GM12878 (cell line): ENCODE results near the gene RGS6. TPM values are rescaled to one million over a fixed set of nuclear protein-coding genes. Genes with fewer than 3 reads are reported as not detected.

ENCODE experiments used
- BMI1 ChIP-seq: fragments of 450-650 bp; IDR thresholded peaks from 2 replicates; pipeline ENCODE4 v1.6.1; 2016; ENCODE audit warnings: mild to moderate bottlenecking, moderate library complexity, borderline replicate concordance
- CUX1 ChIP-seq: IDR thresholded peaks from 2 replicates; pipeline ENCODE4 v1.6.1; 2012; ENCODE audit warnings: improper control_type of control experiment, low read depth, low read length; ENCODE audit not compliant: insufficient replicate concordance
- EED ChIP-seq: sonication (generic); IDR thresholded peaks from 2 replicates; pipeline ENCODE4 v1.6.1; 2016; ENCODE audit warnings: antibody characterized with exemption, low read depth
- ELK1 ChIP-seq: IDR thresholded peaks from 2 replicates; pipeline ENCODE4 v1.6.1; 2012; ENCODE audit warnings: low read depth, low read length, improper control_type of control experiment
- EP300 ChIP-seq, 2 experiments: fragments of 150-350 bp in 1 of 2; IDR thresholded peaks; 2 replicates each; pipeline ENCODE4 v1.6.1; 2011 to 2012; ENCODE audit warnings: low read depth in 2 of 2, low read length in 2 of 2, borderline replicate concordance in 1 of 2, improper control_type of control experiment in 1 of 2, inconsistent platforms in 1 of 2; ENCODE audit not compliant: control insufficient read depth in 1 of 2
- MAX ChIP-seq: IDR thresholded peaks from 2 replicates; pipeline ENCODE4 v1.6.1; 2012; ENCODE audit warnings: low read depth, low read length, improper control_type of control experiment
- MTA2 ChIP-seq: fragments of 450-650 bp; IDR thresholded peaks from 2 replicates; pipeline ENCODE4 v1.6.1; 2016; ENCODE audit warnings: low read depth, mild to moderate bottlenecking, moderate library complexity
- MYB ChIP-seq: fragments of 150-350 bp; IDR thresholded peaks from 2 replicates; pipeline ENCODE4 v1.6.1; 2014; ENCODE audit warnings: mild to moderate bottlenecking, low read depth, low read length, borderline replicate concordance
- NFIC ChIP-seq: IDR thresholded peaks from 2 replicates; pipeline ENCODE4 v1.6.1; 2012; ENCODE audit warnings: low read depth, mild to moderate bottlenecking, inconsistent platforms, low read length, moderate library complexity
- NRF1 ChIP-seq: conservative IDR thresholded peaks from 2 replicates; pipeline ENCODE4 v1.6.1; 2011; ENCODE audit warnings: mild to moderate bottlenecking, low read depth, low read length, improper control_type of control experiment
- POLR2AphosphoS5 ChIP-seq: IDR thresholded peaks from 2 replicates; pipeline ENCODE4 v1.6.1; 2011; ENCODE audit warnings: mild to moderate bottlenecking, low read length, inconsistent platforms
- RB1 ChIP-seq: fragments of 450-650 bp; formaldehyde crosslinking; IDR thresholded peaks from 2 replicates; pipeline ENCODE4 v1.6.1; 2017; ENCODE audit warnings: mild to moderate bottlenecking, borderline replicate concordance
- SIX5 ChIP-seq: IDR thresholded peaks from 2 replicates; pipeline ENCODE4 v1.6.1; 2011; ENCODE audit warnings: mild to moderate bottlenecking, low read depth, low read length, moderate library complexity; ENCODE audit not compliant: severe bottlenecking
- SMARCA5 ChIP-seq: fragments of 450-650 bp; IDR thresholded peaks from 2 replicates; pipeline ENCODE4 v1.6.1; 2017; ENCODE audit warnings: mild to moderate bottlenecking
- USF2 ChIP-seq: IDR thresholded peaks from 2 replicates; pipeline ENCODE4 v1.6.1; 2011; ENCODE audit warnings: low read depth, low read length, improper control_type of control experiment, borderline replicate concordance
- ZNF592 ChIP-seq: fragments of 450-650 bp; IDR thresholded peaks from 2 replicates; pipeline ENCODE4 v1.6.1; 2017; ENCODE audit warnings: mild to moderate bottlenecking, moderate library complexity
- polyA plus RNA-seq, 11 experiments: library from polyadenylated mRNA; depleted of rRNA in 4 of 11; unstranded in 6 of 11; stranded (reverse) in 5 of 11; fragments of >200 nt; fragmentation: Nextera tagmentation in 4 of 11; fragmentation: Illumina TruSeq in 1 of 11; extraction: Ambion mirVana in 4 of 11; extraction: Trizol in 1 of 11; gene quantifications; 1 replicate in 1 of 11; 2 replicates in 10 of 11; pipeline versions ENCODE4 v1.2.1 to v1.2.3, GENCODE V29; 2011 to 2016; ENCODE audit warnings: inconsistent platforms in 2 of 11, missing spikeins in 2 of 11, low read depth in 1 of 11
- total RNA-seq, 4 experiments: library from RNA; depleted of rRNA in 3 of 4; stranded (reverse); fragments of >200 nt in 3 of 4; fragmentation: Illumina TruSeq in 1 of 4; extraction: Trizol in 1 of 4; gene quantifications; 2 replicates each; pipeline versions ENCODE4 v1.2.1 to v1.2.3, GENCODE V29; 2013 to 2021

RGS6 gene
- total and polyA plus RNA-seq, 10 of the 15 experiments (the other 5 are each of a cell fraction or from before 2014, with no cell fraction given) = 3.9 to 18.1 (median 12.4) TPM

- TF ChIP-seq ZNF592 (no peak; the same call in 1 of the 2 replicates), EP300 (IDR thresholded peaks at IDR 0.05; ENCODE audit: borderline replicate concordance in 1 of 2, control insufficient read depth in 1 of 2, low read depth in 2 of 2, low read length in 2 of 2) (peak; percentile 97), MTA2 (peak; percentile 98), SMARCA5 (0 out of 2 replicates have a peak, but pooled peaks have one; percentile 46), ELK1 (peak; percentile 33; the same call in 1 of the 2 replicates), CUX1 (peak; percentile 99), NRF1 (no peak), MAX (peak; percentile 58; the same call in 1 of the 2 replicates), MYB (peak; percentile 89; the same call in 1 of the 2 replicates), POLR2AphosphoS5 (peak; percentile 66; the same call in 1 of the 2 replicates), RB1 (no peak), EED (peak; percentile 99), USF2 (no peak), BMI1 (peak; percentile 83), SIX5 (no peak), NFIC (peak; percentile 99)
These were observed 544.6 kb downstream of the RGS6 start (continued) for GRCh38 chr14:72476657-72477499.
